ENCODE results near the gene MBD4.
"Not testable (repeated sequence)": the region's sequence is repeated elsewhere in the genome, so short reads cannot be mapped to it uniquely, and the experiment has no call there.

The MBD4 gene

DNA sequence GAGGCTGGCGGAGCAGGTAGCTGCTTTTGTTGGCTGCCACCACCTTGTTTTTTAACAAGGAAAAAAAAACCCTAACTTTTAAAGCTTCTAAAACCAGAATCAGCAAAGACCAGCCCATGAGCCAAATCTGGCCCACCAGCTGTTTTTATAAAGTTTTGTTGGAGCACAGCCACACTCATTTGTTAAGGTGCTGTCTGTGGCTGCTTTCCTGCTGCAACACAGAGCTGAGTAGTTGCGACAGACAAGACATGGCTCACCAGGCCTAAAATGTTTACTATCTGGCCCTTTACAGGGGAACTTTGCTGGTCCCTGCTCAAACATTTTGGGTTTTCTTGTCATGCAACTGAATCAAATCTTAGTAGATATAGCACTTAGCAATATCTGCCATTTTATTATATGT is 30.2 kb downstream of the MBD4 start:
- DNase-seq (ENCODE audit: low read depth), result no peak

DNA sequence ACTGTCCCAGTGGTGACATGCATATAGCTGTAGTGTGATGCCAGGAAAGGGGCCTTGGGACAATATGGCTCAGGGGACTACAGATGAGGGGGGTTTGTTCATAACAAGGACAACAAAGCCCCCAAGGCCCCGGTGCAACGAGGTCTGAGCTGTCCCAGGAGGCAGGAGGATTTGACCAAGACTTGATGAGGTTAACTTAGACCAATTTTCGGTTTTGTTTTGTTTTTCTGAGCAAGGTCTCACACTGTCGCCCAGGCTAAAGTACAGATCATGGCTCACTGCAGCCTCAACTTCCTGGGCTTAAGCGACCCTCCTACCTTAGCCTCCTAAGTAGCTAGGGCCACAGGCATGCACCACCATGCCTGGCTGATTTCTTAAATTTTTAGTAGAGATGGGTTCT is 35.1 kb downstream of the MBD4 start:
- no peak for DNase-seq (ENCODE audit: low read depth)

DNA sequence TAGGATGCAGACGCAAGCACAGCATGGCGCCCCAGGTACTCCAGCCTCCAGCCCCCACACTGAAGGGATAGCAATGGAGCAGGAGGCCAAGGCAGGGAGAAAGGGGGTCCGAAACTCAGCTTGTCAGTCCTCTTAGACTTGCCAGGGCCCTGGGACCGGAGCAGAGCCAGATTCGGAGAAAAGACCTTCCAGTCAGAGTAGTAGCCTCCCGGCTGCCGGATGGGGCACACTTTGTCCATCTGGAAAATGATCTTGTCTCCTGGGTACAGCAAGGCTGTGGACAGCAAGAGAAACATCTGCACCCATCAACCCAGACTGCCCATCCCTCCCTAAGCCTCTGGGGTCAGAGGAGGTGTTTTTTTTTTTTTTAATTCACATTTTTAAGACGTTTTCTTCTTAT is 35.6 kb downstream of the MBD4 start:
- DNase-seq (ENCODE audit: low read depth), result no peak

DNA sequence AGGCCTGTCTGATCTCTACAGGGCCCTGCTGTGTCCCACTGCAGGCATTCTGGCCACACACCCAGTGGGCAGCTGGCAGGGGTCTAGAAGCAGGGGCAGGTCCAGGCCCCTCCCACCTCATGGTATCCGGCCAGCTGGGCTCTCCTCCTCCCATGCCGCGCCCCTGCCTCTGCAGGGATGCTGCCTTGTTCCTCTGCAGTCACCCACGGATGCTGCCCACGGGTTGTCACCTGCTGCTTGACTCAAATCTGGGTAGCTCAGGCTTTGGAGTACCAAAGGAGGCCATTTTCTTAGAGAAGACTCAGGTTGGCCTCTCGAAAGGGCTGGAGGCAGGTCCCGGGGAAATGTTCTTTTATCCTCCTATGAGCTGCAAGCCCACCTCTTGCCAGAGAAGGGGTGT is 36.3 kb downstream of the MBD4 start:
- DNase-seq (ENCODE audit: low read depth), result no peak

DNA sequence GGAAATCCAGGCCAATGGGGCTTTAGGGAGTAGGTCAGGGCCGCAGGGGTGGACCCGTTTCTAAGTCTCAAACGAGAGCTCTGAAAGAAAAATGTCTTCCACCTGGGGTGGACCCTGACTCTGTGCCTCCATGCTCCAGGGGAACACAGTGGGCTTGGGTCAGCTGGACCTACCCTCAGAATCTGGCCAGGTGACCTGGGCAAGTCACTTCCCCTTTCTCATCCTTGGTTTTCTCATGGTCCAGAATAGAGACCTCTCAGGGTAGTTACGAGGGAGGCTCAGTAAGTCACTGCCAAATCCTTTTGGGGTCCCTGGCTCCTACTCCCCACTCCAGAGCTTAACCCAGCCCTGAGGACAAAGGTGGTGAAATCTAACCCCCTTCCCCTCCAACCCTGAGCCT is 37.1 kb downstream of the MBD4 start:
- DNase-seq (ENCODE audit: low read depth), result no peak

DNA sequence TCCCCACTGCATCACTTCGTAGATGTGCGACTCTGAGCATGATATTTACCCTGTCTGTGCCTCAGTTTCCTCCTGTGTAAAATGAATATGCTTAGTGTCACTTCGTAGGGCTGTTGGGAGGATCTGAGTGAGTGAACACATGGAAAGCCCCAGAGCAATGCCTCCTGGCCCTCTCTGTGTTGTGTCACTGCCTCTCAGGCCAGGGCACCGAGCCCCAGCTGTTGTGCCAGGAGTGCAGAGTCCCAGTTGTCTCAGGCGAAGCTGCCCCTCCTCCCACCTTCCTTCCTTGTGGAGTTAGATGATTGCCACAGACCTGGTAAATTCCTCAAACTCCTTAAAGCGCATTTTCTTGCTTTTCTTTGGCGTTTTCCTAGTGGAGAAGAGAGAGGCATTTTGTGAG is 37.5 kb downstream of the MBD4 start:
- DNase-seq (ENCODE audit: low read depth), result no peak

DNA sequence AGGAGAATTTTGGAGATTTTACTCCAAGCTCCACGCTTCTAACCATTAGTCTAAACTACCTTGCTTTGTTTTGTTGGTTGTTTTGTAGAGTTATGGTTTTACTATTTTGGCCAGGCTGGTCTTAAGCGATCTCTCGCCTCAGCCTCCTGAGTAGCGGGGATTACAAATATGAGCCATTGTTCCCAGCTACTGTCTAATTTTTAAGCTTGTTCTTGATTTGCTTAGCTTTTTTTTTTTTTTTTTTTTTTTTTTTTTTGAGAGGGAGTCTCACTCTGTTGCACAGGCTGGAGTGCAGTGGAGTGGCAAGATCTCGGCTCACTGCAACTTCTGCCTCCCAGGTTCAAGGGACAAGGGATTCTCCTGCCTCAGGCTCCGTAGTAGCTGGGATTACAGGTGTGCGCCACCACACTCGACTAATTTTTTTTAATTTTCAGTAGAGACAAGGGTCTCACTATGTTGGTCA is 39.8 kb downstream of the MBD4 start:
- DNase-seq (ENCODE audit: low read depth), result no peak

DNA sequence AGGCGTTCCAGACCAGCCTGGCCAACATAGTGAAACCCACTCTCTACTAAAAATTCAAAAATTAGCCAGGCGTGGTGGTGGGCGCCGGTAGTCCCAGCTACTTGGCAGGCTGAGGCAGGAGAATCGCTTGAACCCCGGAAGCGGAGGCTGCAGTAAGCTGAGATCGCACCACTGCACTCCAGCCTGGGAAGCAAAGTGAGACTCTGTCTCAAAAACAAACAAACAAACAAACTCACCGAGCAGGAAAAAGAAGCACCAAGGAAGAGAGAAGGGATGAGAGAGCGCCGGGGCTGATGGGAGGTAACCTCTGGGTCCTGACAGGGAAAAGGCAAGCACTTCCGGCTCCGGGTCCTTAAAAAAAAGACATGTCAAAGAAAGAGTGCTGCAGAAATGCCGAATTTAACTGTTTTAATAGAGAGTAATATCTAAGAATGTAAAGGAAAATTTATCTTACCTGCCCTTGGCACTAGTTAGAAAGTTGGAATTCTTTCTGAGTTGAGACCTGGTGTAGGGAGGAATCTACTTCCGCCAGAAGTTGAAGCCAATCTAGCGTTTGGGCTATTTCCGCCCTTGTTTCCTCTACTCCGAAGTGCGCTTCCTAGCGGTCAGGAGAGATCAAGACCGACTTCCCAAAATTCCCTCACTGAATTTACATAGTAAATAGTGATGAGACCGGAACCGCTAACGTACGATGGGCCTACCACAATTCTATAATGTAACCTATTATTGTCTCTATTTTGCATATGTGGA is 40.4 kb downstream of the MBD4 start:
- peak; percentile 71 for DNase-seq (ENCODE audit: low read depth)

DNA sequence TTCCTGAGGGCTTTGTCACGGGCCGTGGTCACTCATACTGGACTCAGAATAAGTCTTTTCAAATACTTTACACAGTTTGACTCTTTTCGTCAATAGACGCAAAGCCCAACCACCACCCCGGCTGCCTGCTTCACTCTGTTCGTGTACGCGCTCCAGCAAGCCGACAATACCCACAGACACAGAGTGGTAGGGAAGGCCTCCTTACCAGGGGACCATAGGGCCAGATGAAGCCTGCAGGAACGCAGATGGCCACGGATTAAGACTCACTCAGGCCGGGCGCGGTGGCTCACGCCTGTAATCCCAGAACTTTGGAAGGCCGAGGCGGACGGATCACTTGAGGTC is 41.0 kb downstream of the MBD4 start:
- peak; percentile 9 for DNase-seq (ENCODE audit: low read depth)

DNA sequence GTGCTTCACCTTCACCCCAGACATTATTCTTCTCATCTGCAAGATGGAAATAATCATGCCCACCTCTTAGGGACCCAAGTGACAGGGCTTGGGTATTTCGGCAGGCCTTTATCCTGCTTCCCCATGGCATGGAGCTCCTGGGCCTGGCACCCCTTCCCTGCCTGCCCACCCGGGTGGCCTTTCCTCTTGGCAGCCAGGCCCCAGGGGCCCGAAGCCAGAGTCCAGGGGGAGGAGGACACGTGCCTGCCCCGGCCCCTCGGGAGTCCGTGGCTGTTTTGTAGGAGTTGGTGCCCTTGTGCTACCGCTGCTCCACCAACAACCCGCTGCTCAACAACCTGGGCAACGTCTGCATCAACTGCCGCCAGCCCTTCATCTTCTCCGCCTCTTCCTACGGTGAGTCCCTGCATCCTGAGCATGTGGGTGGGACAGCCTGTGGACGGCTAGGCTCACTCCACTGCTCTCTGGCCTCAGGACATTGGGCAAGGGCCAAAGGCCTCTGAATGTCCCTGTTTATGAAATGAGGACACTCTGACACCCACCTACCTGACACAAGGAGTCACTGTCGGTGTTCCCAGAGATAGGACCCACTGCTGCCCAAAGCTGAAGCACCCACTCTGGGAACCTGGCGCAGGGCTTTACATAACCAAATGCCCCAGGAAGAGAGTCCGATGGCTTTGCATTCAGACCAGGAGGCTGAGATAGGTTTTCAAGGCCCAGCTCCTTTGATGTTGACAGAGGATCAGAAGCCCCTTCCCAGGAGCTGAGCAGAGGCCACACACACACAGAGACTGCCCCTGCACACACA is 45.8 kb downstream of the MBD4 start:
- not testable (repeated sequence) for DNase-seq (ENCODE audit: low read depth)

DNA sequence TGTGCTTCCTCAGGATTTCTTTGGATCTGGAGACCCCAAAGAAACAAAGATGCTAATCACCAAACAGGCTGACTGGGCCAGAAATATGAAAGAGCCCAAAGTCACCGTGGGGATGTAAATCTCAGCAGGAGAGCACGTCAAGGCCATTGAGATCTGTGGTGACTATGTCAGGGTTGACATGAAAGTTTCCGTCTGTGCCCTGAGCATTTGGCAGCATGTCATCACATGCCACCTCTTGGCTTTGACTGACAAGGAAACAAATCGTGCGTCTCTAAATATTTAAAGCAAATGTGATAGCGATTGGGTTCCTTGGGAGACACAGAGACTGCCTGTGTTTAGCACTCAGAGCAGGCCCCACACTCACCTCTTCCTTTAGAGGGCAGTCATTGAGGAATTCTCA is 46.5 kb downstream of the MBD4 start:
- no peak for DNase-seq (ENCODE audit: low read depth)

DNA sequence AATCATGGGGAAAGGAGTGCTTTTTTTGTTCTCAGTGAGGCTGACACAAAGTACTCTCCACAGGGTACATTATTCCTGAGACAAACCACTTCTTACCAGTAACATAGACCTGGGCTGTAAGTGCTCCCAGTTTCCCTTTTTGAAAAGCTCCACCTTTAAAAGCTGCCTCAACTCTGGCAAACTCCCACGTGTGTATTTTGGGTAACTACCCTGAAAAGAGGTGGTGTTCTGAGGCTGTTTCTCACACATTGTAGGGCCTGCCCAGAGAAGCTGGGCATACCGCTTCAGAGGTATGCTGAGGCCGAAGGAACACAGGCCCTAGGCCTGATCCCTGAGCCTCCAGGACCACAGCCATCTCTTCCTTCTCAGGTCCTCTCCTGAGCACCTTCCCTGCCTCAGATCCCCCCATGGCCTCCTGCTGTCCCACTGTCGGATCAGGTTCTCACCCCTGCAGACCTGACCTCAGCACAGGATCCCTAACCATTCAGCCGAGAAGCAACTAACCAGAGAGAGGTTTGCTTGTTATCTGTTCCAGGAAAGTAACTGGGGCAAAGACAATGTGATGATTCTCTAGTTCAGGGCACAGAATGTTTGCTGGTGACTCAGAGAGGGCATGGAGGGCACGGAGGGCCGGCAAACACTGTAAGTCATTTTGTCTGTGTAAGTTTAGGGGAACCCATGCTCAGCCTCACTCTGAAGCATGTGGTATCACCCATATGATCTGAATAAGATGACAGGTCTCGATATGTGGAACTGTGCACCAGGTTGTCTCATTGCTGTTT is 47.5 kb downstream of the MBD4 start:
- DNase-seq (ENCODE audit: low read depth), result not testable (repeated sequence)

DNA sequence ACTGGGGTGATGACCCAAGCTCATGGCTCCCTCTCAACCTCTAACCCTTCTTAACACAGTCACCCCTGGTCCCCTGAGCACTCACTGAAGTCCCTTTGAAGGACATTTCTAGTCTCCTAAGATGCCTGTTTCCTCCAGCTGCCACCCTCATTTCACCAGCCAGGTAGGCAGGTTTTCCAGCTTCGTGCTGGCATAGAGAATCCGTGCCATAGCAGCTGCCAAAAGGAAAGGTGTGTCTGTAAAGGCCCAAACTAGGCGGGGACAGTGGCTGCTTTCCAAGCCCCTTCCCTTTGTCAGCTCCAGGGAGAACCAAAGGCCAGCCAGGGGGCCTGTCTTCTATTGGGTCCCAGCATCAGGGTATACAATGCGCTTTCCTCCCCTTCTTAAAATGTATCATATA is 48.2 kb downstream of the MBD4 start:
- not testable (repeated sequence) for DNase-seq (ENCODE audit: low read depth)

DNA sequence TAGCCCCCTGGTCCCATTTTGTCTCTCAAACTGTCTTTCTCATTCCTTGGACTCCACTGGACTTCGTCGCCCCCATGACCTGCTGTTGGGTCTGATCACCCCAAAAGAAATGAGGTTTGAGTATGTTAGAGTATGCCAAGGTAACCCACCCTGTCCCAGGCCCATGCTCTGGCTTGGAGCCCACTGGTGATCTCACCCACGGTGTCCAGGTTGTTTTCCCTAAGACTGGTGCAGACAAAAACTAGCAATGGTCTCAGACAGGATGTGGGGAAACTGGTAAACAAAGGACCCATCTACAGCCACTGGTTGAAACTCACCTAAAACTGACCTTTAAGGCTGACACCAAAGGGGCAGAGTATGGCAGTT is 50.2 kb downstream of the MBD4 start:
- no peak for DNase-seq (ENCODE audit: low read depth)

DNA sequence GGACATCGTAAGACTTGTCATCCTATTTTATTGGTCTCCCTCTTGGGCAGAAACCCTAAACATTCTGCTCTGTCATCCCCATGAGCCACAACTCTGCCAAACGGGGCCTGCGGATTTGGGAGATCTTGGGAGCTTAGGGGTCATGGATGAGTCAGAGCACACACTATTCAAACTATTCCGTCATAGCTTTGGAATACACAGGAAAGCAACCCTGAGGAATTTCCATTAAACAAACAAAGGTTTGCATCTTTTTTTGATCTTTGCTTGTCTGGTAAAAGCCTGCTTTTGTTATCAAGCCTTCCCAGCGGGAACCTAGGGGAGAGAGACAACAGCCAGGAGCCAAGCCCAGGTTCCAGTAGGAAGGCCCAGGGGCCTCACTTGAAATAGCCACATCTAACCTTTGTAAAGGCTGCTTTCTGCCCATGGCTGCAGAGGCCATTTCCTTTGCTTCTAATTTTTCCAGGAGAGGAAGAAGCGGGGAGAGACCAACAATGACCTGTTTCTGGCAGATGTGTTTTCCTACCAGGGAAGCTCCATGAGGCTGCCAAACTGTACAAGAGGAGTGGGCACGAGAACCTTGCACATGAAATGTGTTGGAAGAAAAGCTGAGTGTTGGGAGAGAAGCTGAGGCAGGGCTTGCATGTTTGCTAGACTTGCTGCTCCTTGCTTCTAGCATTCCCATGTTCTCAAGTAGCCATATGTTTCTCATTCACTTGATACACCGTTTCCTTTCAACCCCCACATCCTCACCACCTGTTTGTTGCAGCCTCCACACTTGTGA is 50.8 kb downstream of the MBD4 start:
- not testable (repeated sequence) for DNase-seq (ENCODE audit: low read depth)

DNA sequence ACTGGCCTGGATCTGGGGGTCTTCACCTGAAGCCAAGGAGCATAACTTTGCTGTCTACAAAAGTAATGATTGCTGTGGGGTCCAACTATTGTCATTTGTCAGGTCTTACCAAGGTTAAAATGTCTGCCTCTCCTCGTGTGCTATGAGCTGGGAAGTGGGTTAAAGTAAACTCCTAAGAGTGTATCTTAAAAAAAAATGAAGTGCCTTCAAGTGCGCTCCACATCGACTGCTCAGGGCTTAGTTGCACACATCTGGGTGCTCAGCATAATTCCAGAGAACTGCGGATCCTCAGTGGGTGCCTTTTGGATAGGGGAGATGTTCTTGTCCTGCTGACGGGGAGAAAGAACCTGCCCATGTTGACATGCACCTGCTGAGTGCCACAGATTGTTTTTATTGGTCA is 52.3 kb downstream of the MBD4 start:
- DNase-seq (ENCODE audit: low read depth), result no peak

DNA sequence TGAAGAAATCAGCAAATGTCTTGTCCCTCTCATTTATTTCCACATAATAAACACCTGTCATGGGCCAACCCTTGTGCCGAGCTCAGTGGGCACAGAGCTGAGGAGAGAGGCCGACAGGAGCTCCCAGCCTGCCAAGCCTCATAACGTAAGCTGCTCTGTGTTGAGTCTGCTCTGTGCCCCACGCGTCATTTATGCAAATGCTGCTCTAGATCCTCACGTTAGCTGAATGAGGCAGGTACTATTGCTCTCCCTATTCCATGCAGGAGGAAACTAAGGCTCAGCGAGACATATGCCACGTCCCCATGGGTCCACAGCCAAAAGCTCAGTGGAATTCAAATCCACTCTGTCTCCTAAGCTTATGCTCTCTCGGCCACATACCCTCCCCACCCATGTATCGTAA is 52.8 kb downstream of the MBD4 start:
- no peak for DNase-seq (ENCODE audit: low read depth)

DNA sequence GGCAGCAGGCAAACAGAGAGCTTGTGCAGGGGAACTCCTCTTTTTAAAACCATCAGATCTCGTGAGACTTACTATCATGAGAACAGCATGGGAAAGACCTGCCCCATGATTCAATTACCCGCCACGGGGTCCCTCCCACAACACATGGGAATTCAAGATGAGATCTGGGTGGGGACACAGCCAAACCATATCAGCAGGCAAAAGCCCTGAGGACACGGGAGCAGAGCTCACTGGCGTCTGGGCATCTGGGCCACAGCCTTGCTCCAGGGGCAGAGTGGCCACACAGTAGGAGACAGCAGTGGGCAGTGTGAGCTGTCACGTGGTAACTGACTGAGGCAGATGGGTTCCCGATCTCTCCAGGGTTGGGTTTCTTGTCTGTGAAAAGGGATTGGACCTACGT is 54.2 kb downstream of the MBD4 start:
- not testable (repeated sequence) for DNase-seq (ENCODE audit: low read depth)

DNA sequence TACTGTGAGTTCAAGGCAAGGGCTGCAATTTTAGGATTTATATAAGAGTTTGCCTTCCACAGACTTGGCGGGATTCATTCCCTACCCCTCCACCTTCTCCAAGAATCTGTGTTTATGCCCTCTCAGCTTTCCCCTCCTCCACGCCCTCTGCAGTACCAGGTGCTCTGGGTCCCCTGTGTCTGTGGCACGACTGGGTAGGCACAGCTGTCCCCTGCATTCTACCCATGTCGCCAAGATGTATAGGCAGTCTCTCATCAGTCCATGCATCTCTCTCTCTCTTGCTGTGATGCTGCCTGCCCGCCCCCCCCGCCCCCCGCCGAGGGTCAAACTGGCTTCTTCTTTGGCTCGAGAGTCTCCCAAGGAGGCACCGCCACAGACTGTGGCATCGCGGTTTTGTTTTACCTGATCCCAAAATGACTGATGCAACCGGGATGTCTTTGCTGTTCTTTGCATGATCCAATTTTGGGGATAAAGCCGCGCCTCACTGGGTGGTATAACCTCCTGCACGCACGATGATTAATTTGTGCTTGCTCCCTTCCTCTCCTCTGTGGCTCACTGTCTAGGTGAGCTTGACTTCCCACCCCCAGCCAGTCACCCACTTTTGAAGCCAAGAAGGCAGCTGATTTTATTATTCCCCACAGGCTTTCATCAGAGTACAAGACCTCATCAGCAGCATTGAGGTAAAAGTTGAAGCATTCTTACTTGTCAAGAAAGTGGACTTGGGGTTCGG is 55.0 kb downstream of the MBD4 start:
- DNase-seq (ENCODE audit: low read depth), result no peak

DNA sequence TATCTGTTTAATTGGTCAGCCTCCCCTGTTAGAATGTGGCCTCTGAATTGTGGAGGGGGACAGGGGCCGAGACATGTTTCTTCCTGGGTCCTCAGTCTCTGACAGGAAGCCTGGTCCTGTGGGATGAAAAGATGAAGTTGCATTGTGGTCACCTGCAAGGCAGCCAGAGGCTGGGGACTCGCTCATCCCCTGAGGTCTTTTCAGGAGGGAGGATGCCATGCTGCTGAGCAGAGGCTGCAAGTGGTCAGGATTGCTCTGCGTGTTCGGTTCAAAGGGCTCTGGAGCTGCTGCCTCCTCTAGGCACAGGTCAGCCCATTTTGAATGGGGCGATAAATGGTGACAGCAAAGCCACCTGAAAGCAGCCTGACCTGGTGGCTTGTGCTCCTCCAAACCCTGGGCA is 55.6 kb downstream of the MBD4 start:
- not testable (repeated sequence) for DNase-seq (ENCODE audit: low read depth)

DNA sequence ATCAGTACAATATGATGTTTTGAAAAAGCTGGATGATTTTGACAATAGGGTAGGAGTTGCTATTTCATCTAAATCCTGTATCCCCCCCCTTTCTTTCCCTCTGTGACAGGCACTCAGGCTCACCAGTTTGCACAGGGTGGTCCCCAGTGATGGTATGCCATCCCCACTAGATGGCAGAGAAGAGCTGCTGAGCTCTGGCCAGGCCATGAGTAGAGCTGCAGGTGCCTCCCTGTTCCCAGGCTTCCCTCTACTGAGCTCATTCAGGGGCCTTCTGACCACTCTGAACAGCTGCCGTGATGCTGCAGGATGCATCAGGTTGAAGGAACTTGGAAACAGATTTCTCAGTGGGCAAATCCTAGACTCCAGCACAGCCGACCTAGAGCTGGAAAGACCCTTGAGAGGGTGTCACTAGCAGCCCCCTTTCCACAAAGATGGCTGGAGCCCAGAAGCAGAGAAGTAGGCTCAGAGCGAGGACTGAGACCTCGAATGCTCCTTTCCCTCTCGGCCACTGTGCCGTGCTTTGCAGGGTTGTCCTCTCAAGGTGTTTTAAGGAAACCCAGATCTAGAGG is 56.4 kb downstream of the MBD4 start:
- DNase-seq (ENCODE audit: low read depth), result peak; percentile 12

Data from T follicular helper cell (primary cell).